ENCODE data around the gene ERG.

- TF ChIP-seq SUZ12 (IDR thresholded peaks at IDR 0.05; ENCODE audit: low read length) (no peak), RFX5 (IDR thresholded peaks at IDR 0.05; ENCODE audit: borderline replicate concordance, low read depth, low read length) (no peak), TEAD4 (IDR thresholded peaks at IDR 0.05; ENCODE audit: low read depth, low read length) (no peak), EZH2 (IDR thresholded peaks at IDR 0.05; ENCODE audit: low read depth, low read length, severe bottlenecking) (no peak), CTCF (IDR thresholded peaks at IDR 0.05; ENCODE audit: control extremely low read depth in 1 of 3, insufficient read depth in 1 of 3, low read depth in 1 of 3, low read length in 3 of 3) (no peak), CEBPB (IDR thresholded peaks at IDR 0.05; ENCODE audit: low read depth, low read length) (no peak)
Measured at GRCh38 chr21:38503583-38503982, 5.3 kb upstream of the ERG start.

Measured in H1 (cell line).